Measurements from ENCODE around the gene C3orf20.

C3orf20 gene

DNA sequence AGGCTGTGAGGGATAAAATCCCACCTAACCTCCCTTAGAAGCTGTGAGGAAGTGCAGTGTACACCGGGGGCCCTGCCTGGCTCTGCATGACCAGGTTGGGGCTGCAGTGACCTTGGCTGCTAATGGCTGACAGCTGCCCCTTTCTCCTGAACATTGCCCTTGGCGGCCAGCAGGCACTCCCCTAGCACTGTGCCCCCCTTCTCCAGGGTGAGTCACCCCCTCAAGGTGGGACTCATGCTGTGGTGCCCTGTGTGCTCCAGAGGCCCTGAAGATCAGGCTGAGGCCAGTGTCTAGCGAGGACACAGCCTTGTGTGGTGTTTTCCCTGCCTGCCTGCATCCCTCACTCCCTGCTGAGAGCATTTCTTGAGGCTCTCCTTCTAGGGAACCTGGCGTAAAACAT is 122.8 kb downstream of the C3orf20 start:
- H3K27ac ChIP-seq: no peak overlapping the region
- TF ChIP-seq, protein P1, sequence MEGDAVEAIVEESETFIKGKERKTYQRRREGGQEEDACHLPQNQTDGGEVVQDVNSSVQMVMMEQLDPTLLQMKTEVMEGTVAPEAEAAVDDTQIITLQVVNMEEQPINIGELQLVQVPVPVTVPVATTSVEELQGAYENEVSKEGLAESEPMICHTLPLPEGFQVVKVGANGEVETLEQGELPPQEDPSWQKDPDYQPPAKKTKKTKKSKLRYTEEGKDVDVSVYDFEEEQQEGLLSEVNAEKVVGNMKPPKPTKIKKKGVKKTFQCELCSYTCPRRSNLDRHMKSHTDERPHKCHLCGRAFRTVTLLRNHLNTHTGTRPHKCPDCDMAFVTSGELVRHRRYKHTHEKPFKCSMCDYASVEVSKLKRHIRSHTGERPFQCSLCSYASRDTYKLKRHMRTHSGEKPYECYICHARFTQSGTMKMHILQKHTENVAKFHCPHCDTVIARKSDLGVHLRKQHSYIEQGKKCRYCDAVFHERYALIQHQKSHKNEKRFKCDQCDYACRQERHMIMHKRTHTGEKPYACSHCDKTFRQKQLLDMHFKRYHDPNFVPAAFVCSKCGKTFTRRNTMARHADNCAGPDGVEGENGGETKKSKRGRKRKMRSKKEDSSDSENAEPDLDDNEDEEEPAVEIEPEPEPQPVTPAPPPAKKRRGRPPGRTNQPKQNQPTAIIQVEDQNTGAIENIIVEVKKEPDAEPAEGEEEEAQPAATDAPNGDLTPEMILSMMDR (conservative IDR thresholded peaks at IDR 0.05): no peak
- no peak for TF ChIP-seq ZFX (IDR thresholded peaks at IDR 0.05)

DNA sequence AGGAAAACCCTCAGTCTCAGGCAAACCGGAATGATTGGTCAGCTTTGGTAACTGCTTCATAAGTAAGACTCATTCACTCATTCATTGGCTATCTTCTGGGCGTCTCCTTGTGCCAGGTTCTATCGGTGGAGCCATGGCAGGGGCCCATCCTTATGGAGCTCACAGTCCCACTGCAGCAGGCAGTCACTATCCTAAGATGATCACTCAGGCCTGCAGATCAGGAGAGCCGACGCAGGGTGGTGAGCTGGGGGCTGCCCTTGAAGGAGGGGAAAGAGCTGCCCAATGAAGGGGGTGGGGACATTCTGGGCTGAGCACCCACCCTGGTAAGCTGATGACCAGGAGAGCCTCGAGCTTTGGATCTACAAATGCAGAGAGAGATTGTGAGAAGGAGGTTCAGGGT is 123.3 kb downstream of the C3orf20 start:
- TF ChIP-seq, protein P1 (conservative IDR thresholded peaks at IDR 0.05): no peak
- TF ChIP-seq ZFX (IDR thresholded peaks at IDR 0.05): no peak
- no peak overlapping the region for H3K27ac ChIP-seq

DNA sequence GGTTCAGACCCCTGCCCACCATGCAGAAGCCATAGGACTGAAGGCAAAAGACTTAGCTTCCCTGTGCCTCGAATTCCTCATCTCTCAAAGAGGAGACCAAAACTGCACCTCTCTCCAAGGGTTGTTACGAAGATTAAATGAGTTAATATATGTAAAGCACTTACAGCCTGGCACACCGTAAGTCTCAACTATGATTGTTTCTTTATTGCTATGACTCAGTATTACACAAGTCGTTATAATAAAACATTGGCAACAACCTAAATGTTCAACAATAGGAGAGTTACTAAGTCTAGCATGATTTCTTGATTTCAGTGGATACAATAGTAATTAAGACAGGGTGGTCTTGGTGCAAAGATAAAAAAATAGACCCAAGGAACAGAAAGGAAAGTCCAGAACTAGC is 124.2 kb downstream of the C3orf20 start:
- no peak overlapping the region for H3K27ac ChIP-seq
- TF ChIP-seq, protein P1 (conservative IDR thresholded peaks at IDR 0.05): no peak
- TF ChIP-seq ZFX (IDR thresholded peaks at IDR 0.05): no peak

DNA sequence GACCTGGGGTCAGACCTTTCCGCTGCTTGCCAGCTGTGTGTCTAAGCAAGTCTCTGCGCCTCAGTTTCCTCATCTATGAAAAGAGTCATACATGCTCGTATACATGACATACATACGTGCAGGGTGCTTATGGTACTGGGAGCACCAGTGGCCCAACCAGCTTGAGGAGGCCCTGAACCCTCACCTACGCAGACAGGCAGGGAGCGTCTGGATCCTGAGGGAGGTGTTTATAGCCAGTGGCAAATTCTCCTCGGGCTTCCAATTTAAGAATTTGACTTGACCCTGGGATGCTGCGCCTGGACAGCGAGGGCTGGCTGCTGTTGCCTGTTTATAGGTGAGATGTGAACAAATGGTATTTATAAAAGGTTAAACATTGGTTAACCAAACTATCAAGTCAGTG is 126.1 kb downstream of the C3orf20 start:
- TF ChIP-seq, protein P1 (conservative IDR thresholded peaks at IDR 0.05): no peak
- TF ChIP-seq ZFX (IDR thresholded peaks at IDR 0.05): no peak
- no peak overlapping the region for H3K27ac ChIP-seq

DNA sequence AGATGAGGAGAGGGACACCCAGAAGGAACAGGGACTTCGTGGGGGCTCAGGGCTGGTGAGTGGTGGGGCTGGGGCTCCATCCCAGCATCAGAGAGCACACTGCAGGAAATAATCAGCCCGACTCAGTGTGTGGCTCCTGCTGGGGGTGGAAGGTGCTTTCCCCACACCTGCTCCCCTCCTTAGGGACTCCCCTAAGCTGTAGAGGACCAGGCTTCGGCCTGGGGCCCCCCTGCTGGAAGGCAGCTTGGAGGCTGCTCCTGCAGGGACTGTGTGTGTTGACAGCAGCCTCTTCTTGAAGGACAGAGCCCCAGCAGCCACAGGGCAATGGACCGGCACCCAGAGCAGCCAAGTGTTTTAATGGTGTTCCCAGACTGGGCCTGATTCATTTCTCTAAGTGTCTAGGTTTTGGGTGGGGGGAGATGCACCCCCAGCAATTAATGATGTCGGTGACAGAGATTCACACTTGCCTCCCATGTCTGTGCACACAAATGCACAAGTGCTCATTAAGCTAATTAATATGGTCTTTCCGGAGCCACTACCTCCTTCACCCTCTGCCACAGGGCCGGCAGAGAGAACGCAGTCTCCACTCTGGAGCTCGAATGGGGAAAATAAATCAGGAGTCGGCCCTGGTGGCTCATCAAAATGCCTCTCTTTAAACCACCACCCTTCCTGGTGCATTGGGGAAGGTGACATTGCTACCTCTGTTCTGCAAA is 126.9 kb downstream of the C3orf20 start:
- no peak overlapping the region for H3K27ac ChIP-seq
- TF ChIP-seq ZFX (IDR thresholded peaks at IDR 0.05): no peak
- TF ChIP-seq, protein P1 (conservative IDR thresholded peaks at IDR 0.05): no peak

DNA sequence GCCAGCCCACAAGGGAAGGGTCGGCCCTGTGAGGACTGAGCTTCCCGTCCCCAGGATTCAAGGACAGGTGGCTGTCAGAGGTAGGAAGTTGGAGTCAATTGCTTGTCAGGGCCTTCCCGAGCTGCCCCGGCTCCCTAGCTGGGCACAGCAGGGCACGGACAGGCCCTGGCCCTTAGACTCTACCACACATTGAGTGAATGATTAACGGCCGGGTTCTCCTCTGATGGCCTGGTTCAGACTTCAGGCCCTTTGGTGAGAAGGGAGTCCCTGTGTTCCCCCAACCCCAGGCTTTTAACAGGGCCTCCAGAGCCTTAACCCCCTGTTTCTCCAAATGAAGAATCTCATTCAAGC is 127.4 kb downstream of the C3orf20 start:
- no peak for TF ChIP-seq ZFX (IDR thresholded peaks at IDR 0.05)
- TF ChIP-seq, protein P1 (conservative IDR thresholded peaks at IDR 0.05): no peak

DNA sequence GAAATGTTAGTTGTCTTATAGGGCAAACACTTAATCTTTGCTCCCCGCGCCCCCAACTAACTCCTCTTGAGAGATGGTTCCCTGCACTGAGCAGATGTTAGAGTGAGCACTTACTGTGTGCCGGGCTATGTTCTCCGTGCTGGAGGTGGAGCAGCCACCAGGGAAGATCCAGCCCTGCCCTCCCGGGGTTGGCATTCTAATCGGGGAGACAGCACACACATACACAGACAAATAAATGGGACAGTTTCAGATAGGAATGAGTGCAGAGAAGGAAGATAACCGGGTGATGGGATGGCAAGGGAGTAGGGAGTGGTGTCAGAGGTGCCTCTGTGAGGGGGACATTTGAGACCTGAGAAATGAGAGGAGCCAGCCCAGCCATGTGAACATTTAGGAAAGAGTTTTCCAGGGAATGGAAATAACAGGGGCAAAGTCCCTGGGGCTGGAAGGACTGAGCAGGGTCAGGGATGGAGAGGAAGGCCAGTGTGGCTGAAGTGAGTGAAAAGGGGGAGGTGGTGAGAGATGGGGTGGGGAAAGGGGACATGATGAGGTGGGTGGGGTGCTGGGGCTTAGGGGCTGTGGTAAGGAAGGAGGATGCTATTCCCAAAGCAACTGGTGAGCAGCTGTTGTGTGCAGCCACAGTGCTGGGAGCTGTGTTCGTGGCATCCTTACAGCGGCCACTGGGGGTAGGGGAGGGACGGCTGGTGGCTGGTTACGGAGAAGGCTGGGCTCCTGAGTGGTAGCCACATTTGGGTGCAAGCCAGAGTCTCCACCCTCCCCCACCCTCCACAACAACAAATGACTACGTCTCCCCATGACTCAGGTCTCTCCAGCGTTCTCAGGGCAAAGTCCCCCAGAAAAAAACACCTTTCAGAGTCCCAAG is 128.4 kb downstream of the C3orf20 start:
- no peak for TF ChIP-seq ZFX (IDR thresholded peaks at IDR 0.05)
- TF ChIP-seq, protein P1 (conservative IDR thresholded peaks at IDR 0.05): no peak
- H3K27ac ChIP-seq: no peak overlapping the region

More for the DNA sequence above, 127.4 kb downstream of the C3orf20 start:
- H3K27ac ChIP-seq: no peak overlapping the region
